Measurements from ENCODE around the gene LHFPL2.

Gene LHFPL2

GRCh38 chr5:78593465-78593864, 55.1 kb downstream of the LHFPL2 start:
- no peak for DNase-seq

GRCh38 chr5:78592735-78593386, 55.7 kb downstream of the LHFPL2 start:
- no peak for DNase-seq

- DNase-seq: no peak
Observed at GRCh38 chr5:78591972-78592700, 56.4 kb downstream of the LHFPL2 start.

- DNase-seq: no peak
Observed at GRCh38 chr5:78591138-78591612, 57.4 kb downstream of the LHFPL2 start.

GRCh38 chr5:78589923-78590322, 58.6 kb downstream of the LHFPL2 start:
- no peak for DNase-seq

GRCh38 chr5:78588507-78588906, 60.1 kb downstream of the LHFPL2 start:
- DNase-seq: no peak

- no peak for DNase-seq
Observed at GRCh38 chr5:78587775-78588291, 60.7 kb downstream of the LHFPL2 start.

GRCh38 chr5:78587081-78587774, 61.3 kb downstream of the LHFPL2 start:
- no peak for DNase-seq

- peak in 1 of 5 experiments; percentile 2 for DNase-seq
Observed at GRCh38 chr5:78586251-78586650, 62.3 kb downstream of the LHFPL2 start.

GRCh38 chr5:78578015-78578414, 70.6 kb downstream of the LHFPL2 start:
- no peak for DNase-seq

- DNase-seq: no peak
Observed at GRCh38 chr5:78577071-78577807, 71.3 kb downstream of the LHFPL2 start.

- DNase-seq: no peak
Observed at GRCh38 chr5:78576376-78576775, 72.2 kb downstream of the LHFPL2 start.

GRCh38 chr5:78574731-78575161, 73.8 kb downstream of the LHFPL2 start:
- no peak for DNase-seq

GRCh38 chr5:78574131-78574673, 74.4 kb downstream of the LHFPL2 start:
- no peak for DNase-seq

GRCh38 chr5:78573318-78573717, 75.3 kb downstream of the LHFPL2 start:
- no peak for DNase-seq

- DNase-seq: no peak
Observed at GRCh38 chr5:78570646-78571045, 77.9 kb downstream of the LHFPL2 start.

GRCh38 chr5:78569441-78569840, 79.1 kb downstream of the LHFPL2 start:
- DNase-seq: no peak

GRCh38 chr5:78568676-78569075, 79.9 kb downstream of the LHFPL2 start:
- DNase-seq: no peak

GRCh38 chr5:78568212-78568611, 80.4 kb downstream of the LHFPL2 start:
- no peak for DNase-seq

GRCh38 chr5:78567617-78568016, 81.0 kb downstream of the LHFPL2 start:
- DNase-seq: no peak

- DNase-seq: no peak
Observed at GRCh38 chr5:78566747-78567425, 81.7 kb downstream of the LHFPL2 start.

GRCh38 chr5:78565395-78565794, 83.2 kb downstream of the LHFPL2 start:
- no peak for DNase-seq

Data from T-helper 2 cell (primary cell).